Nephron progenitor cell (in vitro differentiated cells): ENCODE data around the gene RPLP2.
A peak's percentile ranks its signal among the peaks of the same experiment; 100 is the strongest.

ENCODE experiments used
- DNase-seq: peaks from one replicate; pipeline ENCODE4 v3.0.0; 2021
- H3K27ac Mint-ChIP-seq: 2 replicates; pipeline ENCODE4 v1.8.0; 2021; ENCODE audit warnings: mild to moderate bottlenecking, moderate library complexity, mixed read lengths
- H3K27me3 Mint-ChIP-seq: 2 replicates; pipeline ENCODE4 v1.8.0; 2021; ENCODE audit warnings: mild to moderate bottlenecking, low read depth, mixed read lengths; ENCODE audit not compliant: poor library complexity
- H3K36me3 Mint-ChIP-seq: 2 replicates; pipeline ENCODE4 v1.8.0; 2021; ENCODE audit warnings: low read depth, mixed read lengths
- H3K4me1 Mint-ChIP-seq: 2 replicates; pipeline ENCODE4 v1.8.0; 2021; ENCODE audit warnings: mixed read lengths
- H3K4me3 Mint-ChIP-seq: 2 replicates; pipeline ENCODE4 v1.8.0; 2021; ENCODE audit warnings: mild to moderate bottlenecking, moderate library complexity, mixed read lengths
- H3K9me3 Mint-ChIP-seq: 2 replicates; pipeline ENCODE4 v1.8.0; 2021; ENCODE audit warnings: mild to moderate bottlenecking, moderate library complexity, mixed read lengths
- TF ChIP-seq, protein P1 (sequence below): fragments of 200-600 bp; sonication (generic); IDR thresholded peaks from 2 replicates; pipeline ENCODE4 v1.5.0; 2021; ENCODE audit warnings: antibody characterized with exemption

Gene RPLP2

GRCh38 chr11:826836-827145 is 17.0 kb downstream of the RPLP2 start:
- peaks cover 14% of the 10 kb centered on the region for H3K36me3 Mint-ChIP-seq
- TF ChIP-seq, protein P1, sequence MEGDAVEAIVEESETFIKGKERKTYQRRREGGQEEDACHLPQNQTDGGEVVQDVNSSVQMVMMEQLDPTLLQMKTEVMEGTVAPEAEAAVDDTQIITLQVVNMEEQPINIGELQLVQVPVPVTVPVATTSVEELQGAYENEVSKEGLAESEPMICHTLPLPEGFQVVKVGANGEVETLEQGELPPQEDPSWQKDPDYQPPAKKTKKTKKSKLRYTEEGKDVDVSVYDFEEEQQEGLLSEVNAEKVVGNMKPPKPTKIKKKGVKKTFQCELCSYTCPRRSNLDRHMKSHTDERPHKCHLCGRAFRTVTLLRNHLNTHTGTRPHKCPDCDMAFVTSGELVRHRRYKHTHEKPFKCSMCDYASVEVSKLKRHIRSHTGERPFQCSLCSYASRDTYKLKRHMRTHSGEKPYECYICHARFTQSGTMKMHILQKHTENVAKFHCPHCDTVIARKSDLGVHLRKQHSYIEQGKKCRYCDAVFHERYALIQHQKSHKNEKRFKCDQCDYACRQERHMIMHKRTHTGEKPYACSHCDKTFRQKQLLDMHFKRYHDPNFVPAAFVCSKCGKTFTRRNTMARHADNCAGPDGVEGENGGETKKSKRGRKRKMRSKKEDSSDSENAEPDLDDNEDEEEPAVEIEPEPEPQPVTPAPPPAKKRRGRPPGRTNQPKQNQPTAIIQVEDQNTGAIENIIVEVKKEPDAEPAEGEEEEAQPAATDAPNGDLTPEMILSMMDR, result no peak
- H3K4me1 Mint-ChIP-seq, result peaks cover 29% of the 10 kb centered on the region
- no peaks in the 10 kb centered on the region for H3K9me3 Mint-ChIP-seq
- peaks cover 65% of the 10 kb centered on the region for H3K27me3 Mint-ChIP-seq
- DNase-seq, result no peak
- H3K27ac Mint-ChIP-seq, result no peak overlapping the region
- H3K4me3 Mint-ChIP-seq, result peak overlapping the region; percentile 69

DNA sequence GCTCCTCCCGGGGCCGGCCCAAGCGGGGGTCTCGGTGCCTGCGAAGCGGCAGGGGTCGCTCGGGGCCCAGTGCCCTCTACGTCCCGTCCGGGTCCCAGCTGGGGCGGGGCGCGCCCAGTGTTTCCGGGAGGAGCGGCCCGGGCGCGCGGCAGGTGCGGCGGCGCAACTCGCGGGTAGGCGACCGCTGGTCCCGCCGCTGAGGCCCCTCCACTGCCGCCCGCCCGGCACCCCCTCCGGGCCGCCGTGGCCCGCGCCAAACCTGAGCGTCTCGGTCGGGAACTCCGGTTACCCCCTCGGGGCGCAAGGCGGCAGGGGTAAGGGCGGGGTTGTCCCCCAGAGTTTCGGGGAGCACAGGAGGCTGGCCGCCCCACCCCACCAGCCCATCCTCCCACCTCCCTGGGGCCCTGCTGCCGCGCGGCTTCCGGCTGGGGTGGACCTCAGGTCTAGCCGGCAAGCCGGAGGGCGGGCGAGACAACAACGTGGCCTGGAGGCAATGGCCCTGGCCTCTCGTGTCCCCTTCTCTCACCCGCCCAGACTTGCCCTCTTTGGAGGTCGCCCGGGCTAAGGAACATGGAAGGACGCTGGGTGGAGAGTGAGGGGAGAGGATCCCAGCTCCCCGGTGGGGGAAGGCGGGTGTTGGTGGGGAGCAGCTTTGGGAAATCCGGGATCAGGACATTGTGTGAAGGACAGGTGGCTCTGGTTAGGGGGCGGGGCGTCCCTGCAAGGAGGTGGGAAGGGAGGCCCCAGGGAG is 17.6 kb downstream of the RPLP2 start:
- no peak overlapping the region for H3K27ac Mint-ChIP-seq

GRCh38 chr11:827897-828192 is 18.1 kb downstream of the RPLP2 start, which contains the start of gene CRACR2B:
CRACR2B (plus strand) TSS chr11:827919; CDS start chr11:828608, 689 bp downstream.
- Mint-ChIP-seq H3K9me3 (no peaks in the 10 kb centered on the region), H3K27me3 (peaks cover 72% of the 10 kb centered on the region), H3K4me1 (peaks cover 36% of the 10 kb centered on the region), H3K4me3 (peak within 1 kb of the TSS; percentile 69), H3K36me3 (peaks cover 8% of the 10 kb centered on the region), H3K27ac (no peak within 1 kb of the TSS)
- TF ChIP-seq, protein P1, result no peak
- no peak for DNase-seq

More for the DNA sequence above, 17.6 kb downstream of the RPLP2 start:
- Mint-ChIP-seq H3K4me3 (peak overlapping the region; percentile 68), H3K9me3 (no peaks in the 10 kb centered on the region), H3K27me3 (peaks cover 70% of the 10 kb centered on the region), H3K4me1 (peaks cover 34% of the 10 kb centered on the region), H3K36me3 (peaks cover 13% of the 10 kb centered on the region)
- DNase-seq, result peak; percentile 65
- TF ChIP-seq, protein P1, result no peak

- TF ChIP-seq, protein P1, result no peak
- H3K4me3 Mint-ChIP-seq, result peak overlapping the region; percentile 68
- DNase-seq, result no peak
- H3K36me3 Mint-ChIP-seq, result peaks cover 7% of the 10 kb centered on the region
- peaks cover 37% of the 10 kb centered on the region for H3K4me1 Mint-ChIP-seq
- peaks cover 72% of the 10 kb centered on the region for H3K27me3 Mint-ChIP-seq
- H3K9me3 Mint-ChIP-seq, result no peaks in the 10 kb centered on the region
- no peak overlapping the region for H3K27ac Mint-ChIP-seq
These were observed 18.9 kb downstream of the RPLP2 start for GRCh38 chr11:828506-829175.

DNA sequence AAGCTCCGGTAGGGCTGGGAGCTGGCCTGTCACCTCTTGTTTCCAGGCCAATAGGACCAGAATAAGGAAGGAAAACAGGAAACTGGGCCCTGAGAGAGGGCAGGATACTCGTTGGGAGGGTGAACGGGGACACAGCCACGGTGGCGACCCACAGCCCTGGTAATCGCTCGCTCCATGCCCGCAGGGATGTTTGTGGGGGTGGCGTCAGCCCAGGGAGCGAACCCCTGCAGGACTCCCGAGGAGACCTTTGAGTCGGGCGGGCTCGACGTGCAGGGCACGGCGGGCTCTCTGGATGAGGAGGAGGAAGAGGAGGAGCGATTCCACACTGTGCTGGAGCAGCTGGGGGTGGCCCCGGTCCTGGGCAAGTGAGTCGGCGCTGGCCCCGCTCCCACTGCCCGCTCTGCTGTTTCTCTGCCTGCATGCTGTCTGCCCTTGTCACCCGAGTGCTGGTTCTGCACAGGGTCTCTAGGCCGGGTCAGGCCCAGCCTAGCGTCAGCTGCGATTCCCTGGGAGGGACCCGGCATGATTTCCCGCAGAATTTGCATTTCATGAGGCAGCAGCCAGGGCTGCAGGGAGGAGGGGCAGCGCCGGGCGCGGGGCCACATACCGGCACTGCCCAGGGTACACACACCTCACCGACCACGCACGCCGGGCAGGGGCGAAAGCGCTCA is 19.5 kb downstream of the RPLP2 start:
- H3K27ac Mint-ChIP-seq, result no peak overlapping the region
- H3K4me3 Mint-ChIP-seq, result peak overlapping the region; percentile 67
- peaks cover 72% of the 10 kb centered on the region for H3K27me3 Mint-ChIP-seq
- no peaks in the 10 kb centered on the region for H3K9me3 Mint-ChIP-seq
- TF ChIP-seq, protein P1, result no peak
- H3K4me1 Mint-ChIP-seq, result peaks cover 43% of the 10 kb centered on the region
- DNase-seq, result no peak
- H3K36me3 Mint-ChIP-seq, result peaks cover 7% of the 10 kb centered on the region
